Measurements from ENCODE around the gene TGM3. TPM values are rescaled to one million over a fixed set of nuclear protein-coding genes. Genes with fewer than 3 reads are reported as not detected.

Gene TGM3
- total and polyA plus RNA-seq, 4 donors: 0.41 to 1.5 (median 0.52) TPM

GRCh38 chr20:2330090-2330695, 34.4 kb downstream of the TGM3 start:
- TF ChIP-seq CTCF (IDR thresholded peaks at IDR 0.05; ENCODE audit: control extremely low read depth, extremely low read depth): no peak
- ATAC-seq (ENCODE audit: insufficient read depth, low FRiP score) (no peak), DNase-seq (no peak)
- H3K27ac ChIP-seq (ENCODE audit: low read depth in 1 of 2, low read length in 1 of 2): no peak overlapping the region
- H3K27me3 ChIP-seq (ENCODE audit: control insufficient read depth in 3 of 3, insufficient read depth in 3 of 3, low read length in 2 of 3): peaks cover 0 to 2% (median 0%) of the 10 kb centered on the region in 3 donors
- H3K36me3 ChIP-seq (ENCODE audit: control insufficient read depth in 4 of 4, insufficient read depth in 4 of 4, low read length in 4 of 4): no peaks in the 10 kb centered on the region
- peaks cover 0 to 2% (median 0%) of the 10 kb centered on the region in 4 donors for H3K9me3 ChIP-seq (ENCODE audit: control insufficient read depth in 4 of 4, insufficient read depth in 3 of 4, low read length in 3 of 4)
- H3K9ac ChIP-seq (ENCODE audit: insufficient read depth in 1 of 2, low read length in 2 of 2): no peak overlapping the region
- no peak overlapping the region for H3K4me3 ChIP-seq
- 49 to 57% methylated on average over 3 of the region's 3 CpGs for WGBS, 2 donors
- H3K4me1 ChIP-seq (ENCODE audit: control insufficient read depth in 5 of 5, insufficient read depth in 5 of 5, low read length in 5 of 5): no peaks in the 10 kb centered on the region

GRCh38 chr20:2331106-2331505, 35.3 kb downstream of the TGM3 start:
- Histone ChIP-seq H3K27ac (ENCODE audit: low read depth in 1 of 2, low read length in 1 of 2) (no peak overlapping the region), H3K9ac (ENCODE audit: insufficient read depth in 1 of 2, low read length in 2 of 2) (no peak overlapping the region), H3K36me3 (ENCODE audit: control insufficient read depth in 4 of 4, insufficient read depth in 4 of 4, low read length in 4 of 4) (no peaks in the 10 kb centered on the region), H3K9me3 (ENCODE audit: control insufficient read depth in 4 of 4, insufficient read depth in 3 of 4, low read length in 3 of 4) (peaks cover 0 to 2% (median 0%) of the 10 kb centered on the region in 4 donors), H3K27me3 (ENCODE audit: control insufficient read depth in 3 of 3, insufficient read depth in 3 of 3, low read length in 2 of 3) (peaks cover 0 to 2% (median 0%) of the 10 kb centered on the region in 3 donors), H3K4me3 (no peak overlapping the region), H3K4me1 (ENCODE audit: control insufficient read depth in 5 of 5, insufficient read depth in 5 of 5, low read length in 5 of 5) (no peaks in the 10 kb centered on the region)
- 83 to 88% methylated on average over 5 of the region's 5 CpGs for WGBS, 2 donors
- no peak for TF ChIP-seq CTCF (IDR thresholded peaks at IDR 0.05; ENCODE audit: control extremely low read depth, extremely low read depth)
- no peak for ATAC-seq (ENCODE audit: insufficient read depth, low FRiP score)
- no peak for DNase-seq

- Histone ChIP-seq H3K36me3 (ENCODE audit: control insufficient read depth in 4 of 4, insufficient read depth in 4 of 4, low read length in 4 of 4) (no peaks in the 10 kb centered on the region), H3K27me3 (ENCODE audit: control insufficient read depth in 3 of 3, insufficient read depth in 3 of 3, low read length in 2 of 3) (peaks cover 0 to 2% (median 0%) of the 10 kb centered on the region in 3 donors), H3K27ac (ENCODE audit: low read depth in 1 of 2, low read length in 1 of 2) (no peak overlapping the region), H3K4me1 (ENCODE audit: control insufficient read depth in 5 of 5, insufficient read depth in 5 of 5, low read length in 5 of 5) (no peaks in the 10 kb centered on the region), H3K9ac (ENCODE audit: insufficient read depth in 1 of 2, low read length in 2 of 2) (no peak overlapping the region), H3K4me3 (no peak overlapping the region), H3K9me3 (ENCODE audit: control insufficient read depth in 4 of 4, insufficient read depth in 3 of 4, low read length in 3 of 4) (peaks cover 0 to 2% (median 0%) of the 10 kb centered on the region in 4 donors)
- ATAC-seq (ENCODE audit: insufficient read depth, low FRiP score) (no peak), DNase-seq (no peak)
- no peak for TF ChIP-seq CTCF (IDR thresholded peaks at IDR 0.05; ENCODE audit: control extremely low read depth, extremely low read depth)
- 92 to 95% methylated on average over 17 of the region's 17 CpGs for WGBS, 2 donors
Observed at GRCh38 chr20:2331901-2332565, 36.2 kb downstream of the TGM3 start.
